HG02885 (cell line): ENCODE data around the gene KRT13.
"Not testable (repeated sequence)": the region's sequence is repeated elsewhere in the genome, so short reads cannot be mapped to it uniquely, and the experiment has no call there.

ENCODE experiments used
- ATAC-seq: cut with Tn5 transposase; IDR thresholded peaks from one replicate; pipeline ENCODE4 v1.9.1; 2021; ENCODE audit warnings: mild to moderate bottlenecking; ENCODE audit not compliant: unreplicated experiment, poor library complexity

The KRT13 gene

DNA sequence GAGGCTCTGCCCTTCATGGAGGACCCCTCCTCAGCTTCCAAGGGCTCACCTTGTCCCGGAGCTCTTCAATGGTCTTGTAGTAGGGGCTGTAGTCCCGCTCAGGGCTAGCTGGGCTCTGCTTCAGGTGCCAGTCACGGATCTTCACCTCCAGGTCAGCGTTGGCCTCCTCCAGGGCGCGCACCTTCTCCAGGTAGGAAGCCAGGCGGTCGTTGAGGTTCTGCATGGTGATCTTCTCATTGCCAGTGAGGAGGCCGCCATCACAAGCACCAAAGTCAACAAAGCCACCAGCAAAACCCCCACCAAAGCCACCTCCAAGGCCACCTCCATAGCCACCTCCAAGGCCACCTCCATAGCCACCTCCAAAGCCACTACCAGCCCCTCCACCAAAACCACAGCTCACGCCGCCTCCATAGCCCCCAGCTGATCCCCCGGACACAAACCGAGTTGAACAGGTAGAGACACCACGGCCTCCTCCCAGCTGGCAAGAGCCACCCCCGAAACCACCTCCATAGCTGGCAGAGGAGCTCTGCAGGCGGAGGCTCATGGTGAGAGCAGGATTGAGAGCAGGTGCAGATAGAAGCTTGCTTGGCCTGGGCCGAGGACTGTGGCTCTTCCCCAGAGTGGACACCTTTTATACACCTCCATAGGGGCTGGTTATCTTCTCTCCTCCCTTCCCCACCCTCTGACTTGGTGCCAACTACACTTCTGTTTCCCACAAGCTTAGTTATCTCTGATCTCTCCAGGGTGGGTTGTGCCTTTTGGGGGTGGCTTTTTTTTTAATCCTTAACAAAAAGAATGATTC is at the start of gene KRT13:
TSS of gene KRT13 (minus strand) at position 606 of the 802 bp plus-strand sequence. CDS start at position 544, 62 bp downstream.
- ATAC-seq, result no peak

DNA sequence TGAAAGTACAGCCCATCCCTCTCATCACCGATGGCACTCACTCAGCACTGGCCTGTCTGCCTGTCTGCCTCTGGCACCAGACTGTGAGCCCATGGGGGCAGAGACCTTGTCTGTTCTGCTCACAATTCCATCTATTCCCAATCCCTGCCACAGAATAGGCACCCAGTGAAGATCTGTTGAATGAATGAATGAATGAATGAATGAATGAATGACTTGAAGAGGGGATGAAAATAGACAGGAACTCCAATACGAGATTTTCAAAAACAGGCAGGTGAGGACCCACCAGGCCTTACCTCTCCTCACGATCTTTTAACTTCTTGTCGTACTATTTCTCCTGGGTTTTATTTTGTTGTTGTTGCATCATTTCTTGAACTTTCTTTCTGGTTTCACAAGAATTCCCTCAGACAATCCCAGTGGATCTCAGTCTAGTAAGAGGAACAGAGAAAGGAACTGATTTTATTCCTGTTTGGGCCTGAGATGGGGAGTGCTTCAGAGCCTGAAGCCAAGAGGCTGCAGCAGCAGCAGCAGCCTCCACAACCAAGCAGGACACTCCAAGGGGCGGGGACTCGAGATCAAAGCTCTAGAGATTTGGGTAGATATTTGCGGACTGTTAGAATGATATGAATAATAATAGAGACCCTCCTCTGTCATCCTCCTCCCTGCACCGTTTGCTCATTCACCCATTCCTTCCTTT is 48.7 kb upstream of the KRT13 start:
- ATAC-seq, result no peak

GRCh38 chr17:41553176-41553575 is 47.8 kb upstream of the KRT13 start:
- no peak for ATAC-seq

DNA sequence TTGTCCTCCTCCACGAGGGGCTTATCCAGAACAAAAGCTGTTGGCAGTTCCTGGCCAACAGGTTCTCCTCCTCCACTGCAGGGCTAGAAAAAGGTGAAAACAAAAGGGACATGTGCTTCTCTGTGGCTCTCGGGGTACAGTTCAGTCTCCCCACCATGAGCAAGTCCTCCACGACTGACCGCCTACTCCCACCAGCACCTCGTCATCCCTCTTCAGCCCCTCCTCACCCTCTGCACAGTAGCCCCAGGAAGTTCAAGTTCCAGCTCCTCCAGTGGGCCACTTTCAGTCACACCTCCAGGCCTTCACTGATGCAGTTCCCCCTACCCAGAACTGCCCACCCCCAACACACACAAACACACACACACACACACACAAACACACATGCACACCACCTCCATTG is 47.0 kb upstream of the KRT13 start:
- no peak for ATAC-seq

GRCh38 chr17:41551365-41551764 is 46.0 kb upstream of the KRT13 start:
- no peak for ATAC-seq

DNA sequence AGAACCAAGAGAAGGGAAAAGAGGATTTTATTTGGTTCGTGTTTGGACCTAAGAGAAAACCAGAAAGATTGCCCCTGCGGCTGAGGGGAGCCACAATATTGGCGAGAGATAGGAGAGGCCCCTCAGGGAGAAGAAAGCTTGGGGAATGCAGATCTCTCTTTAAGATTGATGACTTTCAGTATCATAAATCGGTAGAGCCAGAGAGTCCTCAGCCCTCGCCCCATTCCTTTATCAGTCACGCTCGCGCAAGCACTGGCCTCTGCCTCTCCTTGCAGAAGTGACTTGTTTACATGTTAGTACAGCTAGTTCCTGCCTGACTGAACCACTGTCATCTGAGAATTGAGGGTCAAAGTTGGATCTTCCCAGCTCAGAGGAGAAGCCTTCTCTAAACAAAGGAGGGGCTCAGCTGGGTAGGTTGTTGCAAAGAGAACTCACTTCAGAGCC is 44.2 kb upstream of the KRT13 start:
- ATAC-seq, result no peak

- ATAC-seq, result no peak
These were observed 43.6 kb upstream of the KRT13 start for GRCh38 chr17:41548844-41549595.

- ATAC-seq, result no peak
These were observed 42.8 kb upstream of the KRT13 start for GRCh38 chr17:41547921-41548843.

DNA sequence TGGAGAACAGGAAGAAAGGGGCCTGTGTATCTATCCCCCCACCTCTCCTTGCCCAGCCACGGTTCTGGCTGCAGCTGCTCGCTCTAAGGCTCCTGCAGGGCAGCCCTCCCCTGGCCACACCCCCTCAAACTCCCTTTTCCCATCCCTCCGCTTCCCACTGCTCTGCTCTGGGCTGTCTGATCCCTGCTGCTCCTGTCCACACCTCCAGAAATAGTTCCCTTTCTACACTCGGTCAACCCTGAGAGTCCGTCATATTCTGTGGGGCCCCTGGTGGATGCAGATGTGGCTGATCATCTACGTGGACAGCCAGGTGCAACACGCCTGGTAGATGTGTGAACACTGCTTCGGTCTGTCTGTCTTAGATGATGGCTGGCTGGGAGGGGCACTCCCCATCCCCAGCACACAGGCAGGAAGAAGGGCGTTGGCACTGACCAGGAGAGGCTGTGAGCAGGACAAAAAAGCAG is 42.0 kb upstream of the KRT13 start:
- no peak for ATAC-seq

- no peak for ATAC-seq
These were observed 41.4 kb upstream of the KRT13 start for GRCh38 chr17:41546819-41547218.

- no peak for ATAC-seq
These were observed 40.5 kb upstream of the KRT13 start for GRCh38 chr17:41545829-41546410.

- ATAC-seq, result no peak
These were observed 39.5 kb upstream of the KRT13 start for GRCh38 chr17:41544935-41545334.

DNA sequence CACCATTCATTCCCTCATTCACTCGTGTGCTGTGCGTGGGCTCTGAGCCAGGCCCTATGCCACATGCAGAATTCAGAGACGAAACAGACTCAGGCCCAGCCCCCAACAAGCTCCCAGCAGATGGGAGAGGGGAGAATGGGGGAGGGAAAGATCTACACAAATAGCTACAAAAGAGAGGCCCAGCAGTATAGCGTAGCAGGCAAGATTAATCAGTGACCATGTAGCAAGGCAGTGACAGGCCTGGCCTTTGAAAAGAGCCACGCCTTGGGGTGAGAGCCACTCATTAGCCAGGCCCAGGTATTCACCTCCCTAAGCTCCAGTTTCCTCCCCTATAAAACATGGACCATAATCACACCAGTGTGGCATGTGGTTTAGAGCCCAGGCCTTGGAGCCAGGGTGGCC is 39.1 kb upstream of the KRT13 start:
- no peak for ATAC-seq

- not testable (repeated sequence) for ATAC-seq
These were observed 37.4 kb upstream of the KRT13 start for GRCh38 chr17:41542786-41543185.

- no peak for ATAC-seq
These were observed 36.9 kb upstream of the KRT13 start for GRCh38 chr17:41542357-41542756.

GRCh38 chr17:41540921-41541625 is 35.7 kb upstream of the KRT13 start:
- no peak for ATAC-seq

DNA sequence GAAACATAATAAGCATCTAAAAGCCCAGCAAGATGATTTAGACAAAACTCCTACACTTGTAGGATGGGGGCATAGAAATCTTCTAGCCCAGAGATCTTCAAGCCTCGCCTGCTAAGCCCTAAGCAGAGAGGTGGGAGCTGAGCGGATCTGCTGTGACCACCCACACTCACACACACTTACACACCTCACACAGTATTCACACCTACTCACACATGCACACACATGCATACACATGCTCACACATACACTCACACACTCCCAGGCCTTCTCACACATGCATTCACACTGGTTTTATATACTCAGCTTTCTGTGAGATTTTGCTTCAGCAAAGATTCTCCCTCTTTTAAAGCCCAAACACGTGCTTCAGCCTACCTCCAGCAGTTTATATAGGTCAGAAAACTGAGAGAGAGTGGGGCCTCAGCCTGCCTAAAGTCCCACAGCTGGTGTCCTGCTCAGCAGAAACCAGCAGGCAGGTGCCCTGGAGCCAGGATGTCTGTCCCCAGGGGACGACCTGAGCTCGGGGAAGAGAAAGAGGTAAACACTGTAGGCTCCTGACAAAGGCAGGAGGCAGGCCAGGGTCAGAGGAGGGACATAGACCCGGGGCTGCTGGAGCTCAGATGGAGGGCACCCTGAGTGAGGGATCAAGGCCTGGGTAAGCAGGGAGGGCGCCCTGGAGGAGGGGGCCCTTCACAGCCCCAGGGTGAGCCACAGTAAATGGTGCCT is 34.7 kb upstream of the KRT13 start:
- ATAC-seq, result no peak

- ATAC-seq, result no peak
These were observed 33.7 kb upstream of the KRT13 start for GRCh38 chr17:41539071-41539492.
